B cell (primary cell): Measurements from ENCODE around the gene EIF3J. TPM values are rescaled to one million over a fixed set of nuclear protein-coding genes. Genes with fewer than 3 reads are reported as not detected.
A peak's percentile ranks its signal among the peaks of the same experiment; 100 is the strongest.

ENCODE experiments used
- ATAC-seq: fragments of 200-7000 bp; cut with Tn5 transposase; one replicate; pipeline ENCODE4 v1.10.0; 2021; ENCODE audit warnings: low read depth, mild to moderate bottlenecking, moderate number of reproducible peaks, moderate library complexity
- CTCF ChIA-PET: fragments of 350-600 bp; sonication (Branson Sonifier 250); formaldehyde crosslinking; loops from one replicate; lab custom pipeline; 2021; ENCODE audit warnings: antibody characterized with exemption, inconsistent platforms; lab: Charles Lee
- POLR2A ChIA-PET: fragments of 350-600 bp; sonication (Branson Sonifier 250); formaldehyde crosslinking; loops from one replicate; lab custom pipeline; 2021; ENCODE audit warnings: antibody characterized with exemption; lab: Charles Lee
- DNase-seq: peaks from one replicate; pipeline ENCODE4 v3.0.0; 2013
- H2AFZ ChIP-seq: 2 replicates; pipeline ENCODE4 v1.6.1; 2012; ENCODE audit warnings: mild to moderate bottlenecking, low read depth, low read length; ENCODE audit not compliant: insufficient read depth, poor library complexity, severe bottlenecking
- H3K27ac ChIP-seq, 2 donors: 1 replicate in 1 of 2; 2 replicates in 1 of 2; pipeline ENCODE4 v1.5.1; 2012 to 2013; ENCODE audit warnings: low read length in 2 of 2, mild to moderate bottlenecking in 2 of 2, moderate library complexity in 1 of 2
- H3K27me3 ChIP-seq, 4 experiments: fragments of 200-600 bp in 1 of 4; sonication (generic) in 1 of 4; replicated peaks in 1 of 4; 1 replicate in 2 of 4; 2 replicates in 2 of 4; pipeline versions ENCODE4 v1.6.1 to v1.7.0; 2013 to 2016; ENCODE audit warnings: low read length in 3 of 4, mild to moderate bottlenecking in 2 of 4, mixed read lengths in 1 of 4, moderate library complexity in 1 of 4; ENCODE audit not compliant: insufficient read depth in 4 of 4, control insufficient read depth in 3 of 4; ENCODE audit errors: control extremely low read depth in 1 of 4
- H3K36me3 ChIP-seq, 2 experiments: replicated peaks in 1 of 2; 1 replicate in 1 of 2; 2 replicates in 1 of 2; pipeline versions ENCODE4 v1.6.1 to v1.7.1; 2013; ENCODE audit warnings: low read length in 1 of 2; ENCODE audit not compliant: insufficient read depth in 2 of 2, control insufficient read depth in 1 of 2; ENCODE audit errors: control extremely low read depth in 1 of 2, extremely low read depth in 1 of 2
- H3K4me1 ChIP-seq, 2 donors: fragments of 200-600 bp in 1 of 2; sonication (generic) in 1 of 2; 1 replicate in 1 of 2; 2 replicates in 1 of 2; pipeline versions ENCODE4 v1.5.1 to v1.6.1; 2013 to 2017; ENCODE audit warnings: low read length in 2 of 2; ENCODE audit not compliant: control insufficient read depth in 2 of 2, insufficient read depth in 2 of 2
- H3K4me2 ChIP-seq: replicated peaks from 2 replicates; pipeline ENCODE3; 2012; ENCODE audit warnings: mild to moderate bottlenecking, low read depth, low read length; ENCODE audit not compliant: poor library complexity, severe bottlenecking
- H3K4me3 ChIP-seq, 5 experiments: fragments of 200-600 bp in 1 of 5; sonication (generic) in 1 of 5; 1 replicate in 3 of 5; 2 replicates in 2 of 5; pipeline versions ENCODE4 v1.5.1 to v1.7.0; 2011 to 2016; ENCODE audit warnings: low read length in 4 of 5, mild to moderate bottlenecking in 4 of 5, low read depth in 2 of 5, control low read depth in 1 of 5, moderate library complexity in 1 of 5; ENCODE audit not compliant: insufficient read depth in 1 of 5; ENCODE audit errors: control extremely low read depth in 1 of 5, extremely low read depth in 1 of 5
- H3K79me2 ChIP-seq: fragments of 200-600 bp; sonication (generic); one replicate; pipeline ENCODE4 v1.6.0; 2016; ENCODE audit warnings: low read length; ENCODE audit not compliant: control insufficient read depth, insufficient read depth
- H3K9ac ChIP-seq: fragments of 200-600 bp; sonication (generic); 2 replicates; pipeline ENCODE4 v1.6.1; 2017; ENCODE audit warnings: mild to moderate bottlenecking, low read length, moderate library complexity
- H3K9me3 ChIP-seq, 3 donors: one replicate each; pipeline versions ENCODE4 v1.6.1 to v1.7.1; 2013; ENCODE audit warnings: low read length in 2 of 3; ENCODE audit not compliant: control insufficient read depth in 2 of 3, insufficient read depth in 1 of 3; ENCODE audit errors: control extremely low read depth in 1 of 3
- H4K20me1 ChIP-seq: 2 replicates; pipeline ENCODE4 v1.6.0; 2012; ENCODE audit warnings: mild to moderate bottlenecking, low read length; ENCODE audit not compliant: insufficient read depth, control insufficient read depth, poor library complexity, severe bottlenecking
- H3K27ac Mint-ChIP-seq: one replicate; pipeline ENCODE4 v1.8.0; 2021; ENCODE audit warnings: mixed read lengths
- H3K27me3 Mint-ChIP-seq: one replicate; pipeline ENCODE4 v1.8.0; 2021; ENCODE audit warnings: mixed read lengths
- H3K4me1 Mint-ChIP-seq: one replicate; pipeline ENCODE4 v1.8.0; 2021; ENCODE audit warnings: mixed read lengths
- H3K4me3 Mint-ChIP-seq: one replicate; pipeline ENCODE4 v1.8.0; 2021; ENCODE audit warnings: mixed read lengths
- H3K9me3 Mint-ChIP-seq: one replicate; pipeline ENCODE4 v1.8.0; 2022; ENCODE audit warnings: mixed read lengths; ENCODE audit not compliant: insufficient read depth
- CTCF ChIP-seq: fragments of 200-600 bp; IDR thresholded peaks from one replicate; pipeline ENCODE4 v1.8.0; 2022; ENCODE audit warnings: antibody characterized with exemption, mild to moderate bottlenecking
- EZH2 ChIP-seq: IDR thresholded peaks from 2 replicates; pipeline ENCODE4 v1.6.1; 2012; ENCODE audit warnings: borderline replicate concordance, low read depth, mild to moderate bottlenecking, moderate library complexity, low read length; ENCODE audit not compliant: insufficient read depth, poor library complexity, severe bottlenecking
- WGBS: methylation state at CpG from one replicate; pipeline ENCODE4 v1.1.5; 2013; ENCODE audit warnings: missing lambda C conversion rate; ENCODE audit not compliant: insufficient coverage; 5-methylcytosine and 5-hydroxymethylcytosine counted together
- intact Hi-C: fragments of 100-400 bp; cut with micrococcal nuclease; formaldehyde crosslinking; loops from one replicate; pipeline ENCODE4 v1.10.0; 2022
- polyA minus RNA-seq: library from RNA; depleted of rRNA, polyadenylated mRNA; stranded (reverse); fragments of >200 nt; gene quantifications from 2 replicates; pipeline ENCODE4 v1.2.3, GENCODE V29; 2012
- polyA plus RNA-seq: library from polyadenylated mRNA; depleted of rRNA; stranded (reverse); fragments of >200 nt; gene quantifications from 2 replicates; pipeline ENCODE4 v1.2.3, GENCODE V29; 2012
- total RNA-seq, 2 donors: library from RNA; stranded (reverse); fragments of 120-200 nt in 1 of 2; gene quantifications; 1 replicate in 1 of 2; 2 replicates in 1 of 2; pipeline versions ENCODE4 v1.2.3 to v1.2.4, GENCODE V29; 2013 to 2022

EIF3J gene
- total RNA-seq = 61.0 and 66.7 TPM in 2 replicates
- 42.6 TPM for total RNA-seq (2013)
- 16.5 and 21.1 TPM in 2 replicates for polyA plus RNA-seq
- 12.4 and 14.0 TPM in 2 replicates for polyA minus RNA-seq

- ATAC-seq (peak; percentile 89), DNase-seq (peak; percentile 97)
- no peaks in the 10 kb centered on the region for H3K27me3 ChIP-seq
- peak within 1 kb of the TSS; percentile 95 for H2AFZ ChIP-seq
- H4K20me1 ChIP-seq = peaks cover 12% of the 10 kb centered on the region
- ChIA-PET POLR2A (interaction anchor here (0.7 to 1.2 kb wide), 5 partner anchors 10 to 746 kb away, joined by 3 to 5 read pairs (median 3); partner anchors contain the start of gene SPG11), CTCF (interaction anchor here (0.5 to 1.7 kb wide), 5 partner anchors 9 to 661 kb away, joined by 3 to 10 read pairs (median 4); no protein-coding TSS in a partner anchor)
- peaks cover 15 to 21% of the 10 kb centered on the region in 2 donors for H3K4me1 ChIP-seq
- intact Hi-C loops = loop anchor here (1.0 to 5.0 kb wide), 8 partner anchors 14 to 1025 kb away; partner anchors contain the start of genes B2M, CTDSPL2, GOLM2 and PATL2
- Mint-ChIP-seq H3K4me3 (peak within 1 kb of the TSS; percentile 93), H3K27ac (peak within 1 kb of the TSS; percentile 98), H3K27me3 (no peaks in the 10 kb centered on the region), H3K9me3 (no peaks in the 10 kb centered on the region), H3K4me1 (peaks cover 40% of the 10 kb centered on the region)
- peak within 1 kb of the TSS; percentile 88 for H3K4me2 ChIP-seq
- peak within 1 kb of the TSS; percentile 93 for H3K9ac ChIP-seq
- peaks cover 44% of the 10 kb centered on the region for H3K79me2 ChIP-seq
- peaks cover 0 to 21% of the 10 kb centered on the region in 2 experiments for H3K36me3 ChIP-seq
- H3K9me3 ChIP-seq = no peaks in the 10 kb centered on the region
- TF ChIP-seq EZH2 (no peak), CTCF (no peak)
- peak within 1 kb of the TSS; percentile 83 to 94 for H3K27ac ChIP-seq
- under 1% methylated on average over 97 of the region's 97 CpGs for WGBS
- H3K4me3 ChIP-seq = peak within 1 kb of the TSS; percentile 82 to 99 (median 92)
These were observed at the start of gene EIF3J for GRCh38 chr15:44536962-44537734. TSS of gene EIF3J (plus strand) at chr15:44537147. CDS start at chr15:44537195, 48 bp downstream.

GRCh38 chr15:44489464-44489863, 47.5 kb upstream of the EIF3J start:
- no peak for TF ChIP-seq EZH2
- TF ChIP-seq CTCF = no peak
- H4K20me1 ChIP-seq = no peaks in the 10 kb centered on the region
- H3K4me1 ChIP-seq = no peaks in the 10 kb centered on the region
- no peak overlapping the region for H3K4me3 Mint-ChIP-seq
- peak overlapping the region; percentile 17 for H3K27ac Mint-ChIP-seq
- no peak overlapping the region for H3K4me3 ChIP-seq
- no peaks in the 10 kb centered on the region for H3K9me3 Mint-ChIP-seq
- H3K27ac ChIP-seq = no peak overlapping the region
- DNase-seq = no peak
- H3K27me3 ChIP-seq = no peaks in the 10 kb centered on the region
- H3K79me2 ChIP-seq = peaks cover 10% of the 10 kb centered on the region
- no peak overlapping the region for H3K4me2 ChIP-seq
- CTCF ChIA-PET = interaction anchor here (0.6 to 1.2 kb wide), 3 partner anchors 12 to 187 kb away, joined by 3 to 9 read pairs (median 5); no protein-coding TSS in a partner anchor
- H3K36me3 ChIP-seq = peaks cover 0 to 54% of the 10 kb centered on the region in 2 experiments
- no peak overlapping the region for H3K9ac ChIP-seq
- H3K9me3 ChIP-seq = no peaks in the 10 kb centered on the region
- POLR2A ChIA-PET = no interaction called here
- WGBS = 63% methylated on average over 1 of the region's 1 CpG
- no peak for ATAC-seq
- intact Hi-C loops = no loop called here
- H3K4me1 Mint-ChIP-seq = no peaks in the 10 kb centered on the region
- no peak overlapping the region for H2AFZ ChIP-seq
- no peaks in the 10 kb centered on the region for H3K27me3 Mint-ChIP-seq
